Right atrium auricular region (tissue), 2 donors: ENCODE results near the gene LMO7. TPM values are rescaled to one million over a fixed set of nuclear protein-coding genes. Genes with fewer than 3 reads are reported as not detected.

Experiments
- DNase-seq: peaks from one replicate; pipeline ENCODE4 v3.0.0-alpha.2; 2019; ENCODE audit warnings: low spot score
- H3K27ac ChIP-seq, 2 donors: fragments of 200-600 bp; sonication (generic); 1 replicate in 1 of 2; 2 replicates in 1 of 2; pipeline ENCODE4 v1.5.1; 2016 to 2019
- H3K27me3 ChIP-seq, 2 donors: fragments of 200-600 bp; sonication (generic); one replicate each; pipeline versions ENCODE4 v1.5.1 to v1.6.0; 2017 to 2019
- H3K36me3 ChIP-seq: fragments of 200-600 bp; sonication (generic); one replicate; pipeline ENCODE4 v1.5.1; 2016
- H3K4me1 ChIP-seq, 2 donors: fragments of 200-600 bp; sonication (generic); one replicate each; pipeline versions ENCODE4 v1.5.1 to v1.6.0; 2017 to 2019
- H3K4me3 ChIP-seq, 2 donors: fragments of 200-600 bp; sonication (generic); 1 replicate in 1 of 2; 2 replicates in 1 of 2; pipeline ENCODE4 v1.5.1; 2017 to 2019; ENCODE audit warnings: mild to moderate bottlenecking in 1 of 2, moderate library complexity in 1 of 2
- H3K9me3 ChIP-seq, 2 donors: fragments of 200-600 bp; sonication (generic); one replicate each; pipeline ENCODE4 v1.5.1; 2019
- total RNA-seq, 2 donors: library from RNA; depleted of rRNA; stranded (reverse); fragments of >200 nt; gene quantifications; one replicate each; pipeline ENCODE4 v1.1.0, GENCODE V29; 2016
- TF ChIP-seq, protein P1 (sequence below), 2 donors: fragments of 200-600 bp; sonication (generic); IDR thresholded peaks; one replicate each; pipeline ENCODE4 v1.5.1; 2019; ENCODE audit warnings: antibody characterized with exemption in 2 of 2

The LMO7 gene
- total RNA-seq, 2 donors from 2014 or later, result 319 to 484 TPM

DNA sequence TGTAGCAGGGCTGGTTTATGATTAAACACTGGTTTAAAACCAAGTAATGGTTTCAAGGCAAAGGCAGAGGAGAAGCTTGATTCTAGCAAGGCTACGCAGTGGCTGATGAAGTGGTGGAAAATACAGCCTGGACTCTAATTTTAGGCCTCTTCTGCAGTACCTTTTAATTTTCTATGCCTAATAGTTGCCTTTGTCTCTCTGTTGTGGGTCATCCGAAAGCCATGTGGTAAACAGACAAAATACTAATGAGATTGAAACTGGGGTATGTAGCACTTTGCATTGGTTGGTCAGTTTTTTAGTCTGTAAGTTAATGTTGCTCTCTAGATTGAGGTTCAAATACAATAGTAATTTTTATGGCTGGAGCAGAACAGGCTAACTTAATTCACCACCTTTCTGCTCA is 3.3 kb downstream of the LMO7 start:
- Histone ChIP-seq H3K9me3 (no peaks in the 10 kb centered on the region), H3K27me3 (no peaks in the 10 kb centered on the region), H3K36me3 (no peaks in the 10 kb centered on the region), H3K27ac (no peak overlapping the region), H3K4me3 (no peak overlapping the region), H3K4me1 (peaks cover 0 to 12% of the 10 kb centered on the region in 2 donors)
- TF ChIP-seq, protein P1, sequence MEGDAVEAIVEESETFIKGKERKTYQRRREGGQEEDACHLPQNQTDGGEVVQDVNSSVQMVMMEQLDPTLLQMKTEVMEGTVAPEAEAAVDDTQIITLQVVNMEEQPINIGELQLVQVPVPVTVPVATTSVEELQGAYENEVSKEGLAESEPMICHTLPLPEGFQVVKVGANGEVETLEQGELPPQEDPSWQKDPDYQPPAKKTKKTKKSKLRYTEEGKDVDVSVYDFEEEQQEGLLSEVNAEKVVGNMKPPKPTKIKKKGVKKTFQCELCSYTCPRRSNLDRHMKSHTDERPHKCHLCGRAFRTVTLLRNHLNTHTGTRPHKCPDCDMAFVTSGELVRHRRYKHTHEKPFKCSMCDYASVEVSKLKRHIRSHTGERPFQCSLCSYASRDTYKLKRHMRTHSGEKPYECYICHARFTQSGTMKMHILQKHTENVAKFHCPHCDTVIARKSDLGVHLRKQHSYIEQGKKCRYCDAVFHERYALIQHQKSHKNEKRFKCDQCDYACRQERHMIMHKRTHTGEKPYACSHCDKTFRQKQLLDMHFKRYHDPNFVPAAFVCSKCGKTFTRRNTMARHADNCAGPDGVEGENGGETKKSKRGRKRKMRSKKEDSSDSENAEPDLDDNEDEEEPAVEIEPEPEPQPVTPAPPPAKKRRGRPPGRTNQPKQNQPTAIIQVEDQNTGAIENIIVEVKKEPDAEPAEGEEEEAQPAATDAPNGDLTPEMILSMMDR (IDR thresholded peaks at IDR 0.05), result no peak
- DNase-seq, result no peak

- H3K36me3 ChIP-seq, result no peaks in the 10 kb centered on the region
- no peaks in the 10 kb centered on the region for H3K9me3 ChIP-seq
These were observed 4.9 kb downstream of the LMO7 start for GRCh38 chr13:75641026-75641425.

DNA sequence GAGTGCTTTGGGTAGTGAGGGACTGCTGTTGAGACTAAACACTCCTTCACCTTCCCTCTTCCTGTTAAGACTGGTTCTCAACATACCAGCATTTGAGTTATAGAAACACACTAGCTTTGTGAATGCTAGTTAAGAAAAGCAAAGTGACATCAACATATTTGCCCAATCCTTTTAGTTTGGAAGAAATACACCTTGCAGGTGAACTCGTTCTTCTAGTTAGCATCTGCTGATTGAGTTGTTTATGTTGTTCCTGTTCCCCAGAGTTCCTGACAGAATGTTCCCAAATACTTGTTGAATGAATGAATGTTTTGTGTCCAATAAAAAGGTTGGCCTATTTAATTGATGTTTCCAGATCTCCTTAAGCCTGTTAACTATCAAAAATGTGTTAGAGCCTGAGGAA is 7.1 kb downstream of the LMO7 start:
- Histone ChIP-seq H3K9me3 (no peaks in the 10 kb centered on the region), H3K27me3 (no peaks in the 10 kb centered on the region), H3K4me1 (no peaks in the 10 kb centered on the region), H3K36me3 (no peaks in the 10 kb centered on the region), H3K4me3 (no peak overlapping the region), H3K27ac (no peak overlapping the region)
- TF ChIP-seq, protein P1 (IDR thresholded peaks at IDR 0.05), result no peak
- DNase-seq, result no peak

More at GRCh38 chr13:75641026-75641425, 4.9 kb downstream of the LMO7 start:
- Histone ChIP-seq H3K4me1 (peaks cover 0 to 12% of the 10 kb centered on the region in 2 donors), H3K27ac (no peak overlapping the region), H3K27me3 (no peaks in the 10 kb centered on the region), H3K4me3 (no peak overlapping the region)
- TF ChIP-seq, protein P1 (IDR thresholded peaks at IDR 0.05), result no peak
- DNase-seq, result no peak

DNA sequence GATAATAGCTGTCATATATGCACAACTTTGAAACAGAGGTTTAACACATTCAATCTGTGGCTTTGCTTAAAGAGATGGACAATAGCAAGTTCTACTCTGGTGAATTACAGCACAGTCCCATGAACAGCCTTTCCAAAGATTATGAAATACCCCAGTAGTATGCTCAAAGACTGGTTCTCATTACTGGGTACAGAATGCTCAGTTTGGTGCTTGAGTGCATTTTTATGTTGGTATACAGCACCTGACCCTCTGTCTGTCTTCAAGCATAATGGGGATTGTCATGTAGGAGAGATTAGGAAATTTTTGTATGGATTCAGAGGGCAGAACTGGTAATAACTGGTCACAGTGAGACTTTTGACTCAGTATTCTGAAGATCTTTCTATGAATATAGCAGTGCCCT is 7.6 kb downstream of the LMO7 start:
- no peak for DNase-seq
- no peaks in the 10 kb centered on the region for H3K36me3 ChIP-seq
- no peaks in the 10 kb centered on the region for H3K9me3 ChIP-seq
- no peak overlapping the region for H3K27ac ChIP-seq
- no peaks in the 10 kb centered on the region for H3K27me3 ChIP-seq
- H3K4me3 ChIP-seq, result no peak overlapping the region
- TF ChIP-seq, protein P1 (IDR thresholded peaks at IDR 0.05), result no peak
- no peaks in the 10 kb centered on the region for H3K4me1 ChIP-seq

GRCh38 chr13:75645141-75645540 is 9.0 kb downstream of the LMO7 start:
- TF ChIP-seq, protein P1 (IDR thresholded peaks at IDR 0.05), result no peak
- DNase-seq, result no peak
- Histone ChIP-seq H3K27ac (no peak overlapping the region), H3K4me1 (no peaks in the 10 kb centered on the region), H3K27me3 (no peaks in the 10 kb centered on the region), H3K9me3 (no peaks in the 10 kb centered on the region), H3K36me3 (no peaks in the 10 kb centered on the region), H3K4me3 (no peak overlapping the region)

DNA sequence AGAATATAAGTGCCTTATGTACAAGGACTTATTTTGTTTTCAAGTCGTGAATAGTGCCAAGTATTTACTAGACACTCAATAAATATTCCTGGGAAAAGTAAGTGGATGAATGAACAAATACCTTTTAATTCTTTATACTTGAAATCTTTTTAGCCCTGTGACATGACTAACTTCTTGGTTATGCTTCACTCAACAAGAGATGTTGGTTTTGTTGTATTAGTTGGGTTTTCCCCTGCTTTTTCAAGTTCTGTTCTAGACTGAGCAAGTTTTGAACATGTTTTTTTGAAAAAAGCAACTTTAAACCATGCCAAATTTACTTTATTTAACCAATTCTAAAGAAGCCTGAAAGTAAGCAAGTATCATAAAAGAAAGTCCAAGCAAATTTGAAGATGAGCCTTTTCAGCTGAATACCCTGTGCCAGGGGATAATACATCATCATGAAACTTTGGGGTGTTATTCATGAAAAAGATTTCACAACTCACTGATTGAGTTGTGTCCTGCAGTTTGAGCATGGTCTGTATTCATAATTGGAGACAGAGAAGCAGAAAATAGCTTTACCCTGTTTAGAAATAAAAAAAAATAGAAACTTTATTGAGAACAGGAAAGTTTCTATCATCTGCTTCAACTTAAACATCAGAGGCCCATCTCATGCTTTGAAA is 11.1 kb downstream of the LMO7 start:
- H3K27ac ChIP-seq, result no peak overlapping the region
- no peaks in the 10 kb centered on the region for H3K9me3 ChIP-seq
- no peak for DNase-seq
- H3K4me1 ChIP-seq, result no peaks in the 10 kb centered on the region
- H3K36me3 ChIP-seq, result no peaks in the 10 kb centered on the region
- H3K27me3 ChIP-seq, result no peaks in the 10 kb centered on the region
- TF ChIP-seq, protein P1 (IDR thresholded peaks at IDR 0.05), result no peak
- no peak overlapping the region for H3K4me3 ChIP-seq
